ENCODE results near the gene UACA. TPM values are rescaled to one million over a fixed set of nuclear protein-coding genes. Genes with fewer than 3 reads are reported as not detected.
A peak's percentile ranks its signal among the peaks of the same experiment; 100 is the strongest.
"Not testable (repeated sequence)": the region's sequence is repeated elsewhere in the genome, so short reads cannot be mapped to it uniquely, and the experiment has no call there.

UACA gene
- 195 TPM for total RNA-seq
- polyA plus RNA-seq = 12.8 TPM

GRCh38 chr15:70763120-70763949, at the start of gene UACA:
UACA (minus strand) TSS chr15:70763558; CDS start chr15:70763407, 151 bp downstream.
- 2% methylated on average over 79 of the region's 79 CpGs for WGBS
- H3K27ac ChIP-seq (ENCODE audit: low read depth) = peak within 1 kb of the TSS; percentile 90
- no peaks in the 10 kb centered on the region for H3K4me1 ChIP-seq (ENCODE audit: insufficient read depth)
- H3K4me3 ChIP-seq (ENCODE audit: low read depth, low read length) = peak within 1 kb of the TSS; percentile 89
- H3K36me3 ChIP-seq (ENCODE audit: insufficient read depth) = no peaks in the 10 kb centered on the region
- peak; percentile 96 for DNase-seq (ENCODE audit: extremely low spot score)

- WGBS = 81% methylated on average over 4 of the region's 4 CpGs
- Histone ChIP-seq H3K4me3 (ENCODE audit: low read depth, low read length) (no peak overlapping the region), H3K36me3 (ENCODE audit: insufficient read depth) (no peaks in the 10 kb centered on the region), H3K27ac (ENCODE audit: low read depth) (no peak overlapping the region), H3K4me1 (ENCODE audit: insufficient read depth) (no peaks in the 10 kb centered on the region)
- no peak for DNase-seq (ENCODE audit: extremely low spot score)
Observed at GRCh38 chr15:70812827-70813364, 49.5 kb upstream of the UACA start.

- Histone ChIP-seq H3K4me3 (ENCODE audit: low read depth, low read length) (no peak overlapping the region), H3K36me3 (ENCODE audit: insufficient read depth) (no peaks in the 10 kb centered on the region), H3K27ac (ENCODE audit: low read depth) (no peak overlapping the region), H3K4me1 (ENCODE audit: insufficient read depth) (no peaks in the 10 kb centered on the region)
- 83% methylated on average over 9 of the region's 9 CpGs for WGBS
- no peak for DNase-seq (ENCODE audit: extremely low spot score)
Observed at GRCh38 chr15:70810916-70811578, 47.7 kb upstream of the UACA start.

GRCh38 chr15:70806992-70807712, 43.8 kb upstream of the UACA start:
- Histone ChIP-seq H3K27ac (ENCODE audit: low read depth) (no peak overlapping the region), H3K4me3 (ENCODE audit: low read depth, low read length) (no peak overlapping the region), H3K36me3 (ENCODE audit: insufficient read depth) (no peaks in the 10 kb centered on the region), H3K4me1 (ENCODE audit: insufficient read depth) (no peaks in the 10 kb centered on the region)
- WGBS = 77% methylated on average over 9 of the region's 9 CpGs
- no peak for DNase-seq (ENCODE audit: extremely low spot score)

- whole genome bisulfite sequencing = 97% methylated on average over 9 of the region's 9 CpGs
- H3K4me1 ChIP-seq (ENCODE audit: insufficient read depth); H3K36me3 ChIP-seq (ENCODE audit: insufficient read depth); H3K27ac ChIP-seq (ENCODE audit: low read depth); DNase-seq (ENCODE audit: extremely low spot score); H3K4me3 ChIP-seq (ENCODE audit: low read depth, low read length): not testable (repeated sequence)
Observed at GRCh38 chr15:70804388-70804787, 41.0 kb upstream of the UACA start.

- H3K27ac ChIP-seq (ENCODE audit: low read depth) = no peak overlapping the region
- H3K36me3 ChIP-seq (ENCODE audit: insufficient read depth) = no peaks in the 10 kb centered on the region
- WGBS = 88% methylated on average over 4 of the region's 4 CpGs
- H3K4me3 ChIP-seq (ENCODE audit: low read depth, low read length) = no peak overlapping the region
- DNase-seq (ENCODE audit: extremely low spot score) = no peak
- no peaks in the 10 kb centered on the region for H3K4me1 ChIP-seq (ENCODE audit: insufficient read depth)
Observed at GRCh38 chr15:70802629-70803028, 39.3 kb upstream of the UACA start.

- H3K4me1 ChIP-seq (ENCODE audit: insufficient read depth) = no peaks in the 10 kb centered on the region
- 96% methylated on average over 5 of the region's 5 CpGs for WGBS
- DNase-seq (ENCODE audit: extremely low spot score) = no peak
- no peaks in the 10 kb centered on the region for H3K36me3 ChIP-seq (ENCODE audit: insufficient read depth)
- H3K4me3 ChIP-seq (ENCODE audit: low read depth, low read length) = no peak overlapping the region
- H3K27ac ChIP-seq (ENCODE audit: low read depth) = no peak overlapping the region
Observed at GRCh38 chr15:70801109-70801508, 37.8 kb upstream of the UACA start.

- DNase-seq (ENCODE audit: extremely low spot score) = peak; percentile 20
- no peak overlapping the region for H3K4me3 ChIP-seq (ENCODE audit: low read depth, low read length)
- 81% methylated on average over 9 of the region's 9 CpGs for WGBS
- H3K4me1 ChIP-seq (ENCODE audit: insufficient read depth) = no peaks in the 10 kb centered on the region
- H3K27ac ChIP-seq (ENCODE audit: low read depth) = peak overlapping the region; percentile 39
- no peaks in the 10 kb centered on the region for H3K36me3 ChIP-seq (ENCODE audit: insufficient read depth)
Observed at GRCh38 chr15:70799667-70800450, 36.5 kb upstream of the UACA start.

GRCh38 chr15:70797464-70797863, 34.1 kb upstream of the UACA start:
- whole genome bisulfite sequencing = 97% methylated on average over 5 of the region's 5 CpGs
- Histone ChIP-seq H3K27ac (ENCODE audit: low read depth) (no peak overlapping the region), H3K4me3 (ENCODE audit: low read depth, low read length) (no peak overlapping the region), H3K36me3 (ENCODE audit: insufficient read depth) (no peaks in the 10 kb centered on the region), H3K4me1 (ENCODE audit: insufficient read depth) (no peaks in the 10 kb centered on the region)
- no peak for DNase-seq (ENCODE audit: extremely low spot score)

GRCh38 chr15:70796516-70797310, 33.4 kb upstream of the UACA start:
- 93% methylated on average over 14 of the region's 14 CpGs for WGBS
- H3K4me3 ChIP-seq (ENCODE audit: low read depth, low read length) = no peak overlapping the region
- no peaks in the 10 kb centered on the region for H3K4me1 ChIP-seq (ENCODE audit: insufficient read depth)
- no peak overlapping the region for H3K27ac ChIP-seq (ENCODE audit: low read depth)
- no peaks in the 10 kb centered on the region for H3K36me3 ChIP-seq (ENCODE audit: insufficient read depth)
- DNase-seq (ENCODE audit: extremely low spot score) = no peak

- no peak for DNase-seq (ENCODE audit: extremely low spot score)
- Histone ChIP-seq H3K36me3 (ENCODE audit: insufficient read depth) (no peaks in the 10 kb centered on the region), H3K4me3 (ENCODE audit: low read depth, low read length) (no peak overlapping the region), H3K4me1 (ENCODE audit: insufficient read depth) (no peaks in the 10 kb centered on the region), H3K27ac (ENCODE audit: low read depth) (peak overlapping the region; percentile 71)
- WGBS = 39% methylated on average over 2 of the region's 2 CpGs
Observed at GRCh38 chr15:70795311-70795665, 31.9 kb upstream of the UACA start.

GRCh38 chr15:70794596-70795310, 31.4 kb upstream of the UACA start:
- Histone ChIP-seq H3K4me1 (ENCODE audit: insufficient read depth) (no peaks in the 10 kb centered on the region), H3K27ac (ENCODE audit: low read depth) (peak overlapping the region; percentile 71), H3K4me3 (ENCODE audit: low read depth, low read length) (no peak overlapping the region), H3K36me3 (ENCODE audit: insufficient read depth) (no peaks in the 10 kb centered on the region)
- DNase-seq (ENCODE audit: extremely low spot score) = no peak
- WGBS = 77% methylated on average over 12 of the region's 12 CpGs
